ENCODE results near the gene CRY1. TPM values are rescaled to one million over a fixed set of nuclear protein-coding genes. Genes with fewer than 3 reads are reported as not detected.

CRY1 gene
- polyA plus RNA-seq, 2 of the 4 experiments (the other 2 are of a cell fraction), result 15.8 to 26.1 TPM

- Histone ChIP-seq H3K9me3 (0 out of 3 replicates have a peak, but pooled peaks cover 6% of the 10 kb centered on the region), H3K27ac (peak overlapping the region; percentile 74 to 89), H3K4me3 (peak overlapping the region; percentile 73), H3K4me2 (peak overlapping the region; percentile 81), H3K4me1 (peaks cover 17% of the 10 kb centered on the region)
- ATAC-seq (peak; percentile 41 to 55), FAIRE-seq (no peak), DNase-seq (ENCODE audit: low read depth in 1 of 2, low spot score in 1 of 2) (peak; percentile 20 to 43)
- POLR2A ChIA-PET, result no interaction called here
- CTCF ChIA-PET, result interaction anchor here (0.8 to 7.8 kb wide), 7 partner anchors 12 to 522 kb away, joined by 3 to 69 read pairs (median 5); no protein-coding TSS in a partner anchor
- 2% methylated on average over 52 of the region's 67 CpGs for WGBS (ENCODE audit: missing lambda C conversion rate)
- TF ChIP-seq PHF8 (IDR thresholded peaks at IDR 0.05; ENCODE audit: borderline replicate concordance, low read depth) (peak; percentile 88; the same call in 1 of the 2 replicates), CHD4 (IDR thresholded peaks at IDR 0.05; ENCODE audit: borderline replicate concordance) (peak; percentile 49; the same call in 1 of the 2 replicates), FOSL2 (IDR thresholded peaks at IDR 0.05) (no peak), FOSL2 (CRISPR knock-in tag; IDR thresholded peaks at IDR 0.05) (peak; percentile 60), RAD21 (conservative IDR thresholded peaks at IDR 0.05 in 1 of 2, IDR thresholded peaks at IDR 0.05 in 1 of 2) (no peak), TFCP2L1 (CRISPR knock-in tag; IDR thresholded peaks at IDR 0.05) (peak; percentile 12; the same call in 1 of the 2 replicates)
These were observed 506 bp downstream of the CRY1 start for GRCh38 chr12:107092669-107093416.

GRCh38 chr12:107091989-107092641, 1.2 kb downstream of the CRY1 start:
- DNase-seq (ENCODE audit: low read depth in 1 of 2, low spot score in 1 of 2) (peak; percentile 75 to 98), FAIRE-seq (peak; percentile 94), ATAC-seq (peak; percentile 74 to 76)
- peak overlapping the region; percentile 73 for H3K4me3 ChIP-seq
- WGBS (ENCODE audit: missing lambda C conversion rate), result 1% methylated on average over 6 of the region's 6 CpGs
- CTCF ChIA-PET, result interaction anchor here (0.6 to 7.8 kb wide), 13 partner anchors 9 to 579 kb away, joined by 3 to 69 read pairs (median 3); no protein-coding TSS in a partner anchor
- H3K4me2 ChIP-seq, result peak overlapping the region; percentile 81
- H3K27ac ChIP-seq, result peak overlapping the region; percentile 74 to 89; a peak in 5 of 6 replicates
- TF ChIP-seq ESRRA (IDR thresholded peaks at IDR 0.05; ENCODE audit: borderline replicate concordance, low read length) (no peak), RAD21 (conservative IDR thresholded peaks at IDR 0.05 in 1 of 2, IDR thresholded peaks at IDR 0.05 in 1 of 2) (peak; percentile 58 to 60; a peak in 4 of 5 replicates), SMC3 (IDR thresholded peaks at IDR 0.05) (peak; percentile 59), RNF2 (IDR thresholded peaks at IDR 0.05; ENCODE audit: borderline replicate concordance, low read depth) (no peak), CBX2 (IDR thresholded peaks at IDR 0.05; ENCODE audit: borderline replicate concordance, low read depth) (no peak), EHF (CRISPR knock-in tag; IDR thresholded peaks at IDR 0.05) (no peak), KDM5A (IDR thresholded peaks at IDR 0.05) (no peak)
- TF ChIP-seq, protein P1, sequence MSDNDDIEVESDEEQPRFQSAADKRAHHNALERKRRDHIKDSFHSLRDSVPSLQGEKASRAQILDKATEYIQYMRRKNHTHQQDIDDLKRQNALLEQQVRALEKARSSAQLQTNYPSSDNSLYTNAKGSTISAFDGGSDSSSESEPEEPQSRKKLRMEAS (IDR thresholded peaks at IDR 0.05), result peak; percentile 34; the same call in 1 of the 2 replicates
- TF ChIP-seq, protein P2, sequence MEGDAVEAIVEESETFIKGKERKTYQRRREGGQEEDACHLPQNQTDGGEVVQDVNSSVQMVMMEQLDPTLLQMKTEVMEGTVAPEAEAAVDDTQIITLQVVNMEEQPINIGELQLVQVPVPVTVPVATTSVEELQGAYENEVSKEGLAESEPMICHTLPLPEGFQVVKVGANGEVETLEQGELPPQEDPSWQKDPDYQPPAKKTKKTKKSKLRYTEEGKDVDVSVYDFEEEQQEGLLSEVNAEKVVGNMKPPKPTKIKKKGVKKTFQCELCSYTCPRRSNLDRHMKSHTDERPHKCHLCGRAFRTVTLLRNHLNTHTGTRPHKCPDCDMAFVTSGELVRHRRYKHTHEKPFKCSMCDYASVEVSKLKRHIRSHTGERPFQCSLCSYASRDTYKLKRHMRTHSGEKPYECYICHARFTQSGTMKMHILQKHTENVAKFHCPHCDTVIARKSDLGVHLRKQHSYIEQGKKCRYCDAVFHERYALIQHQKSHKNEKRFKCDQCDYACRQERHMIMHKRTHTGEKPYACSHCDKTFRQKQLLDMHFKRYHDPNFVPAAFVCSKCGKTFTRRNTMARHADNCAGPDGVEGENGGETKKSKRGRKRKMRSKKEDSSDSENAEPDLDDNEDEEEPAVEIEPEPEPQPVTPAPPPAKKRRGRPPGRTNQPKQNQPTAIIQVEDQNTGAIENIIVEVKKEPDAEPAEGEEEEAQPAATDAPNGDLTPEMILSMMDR (IDR thresholded peaks at IDR 0.05), result peak; percentile 75
- H3K9me3 ChIP-seq, result 0 out of 3 replicates have a peak, but pooled peaks cover 6% of the 10 kb centered on the region
- POLR2A ChIA-PET, result no interaction called here
- H3K4me1 ChIP-seq, result peaks cover 17% of the 10 kb centered on the region

GRCh38 chr12:107091381-107091780, 2.0 kb downstream of the CRY1 start:
- Histone ChIP-seq H3K4me1 (peaks cover 17% of the 10 kb centered on the region), H3K9me3 (0 out of 3 replicates have a peak, but pooled peaks cover under 1% of the 10 kb centered on the region), H3K27ac (peak overlapping the region in 1 of 2 experiments; percentile 15; a peak in 1 of 6 replicates), H3K4me2 (peak overlapping the region; percentile 81), H3K4me3 (peak overlapping the region; percentile 18; the same call in 2 of the 3 replicates)
- 31% methylated on average over 4 of the region's 4 CpGs for WGBS (ENCODE audit: missing lambda C conversion rate)
- FAIRE-seq (no peak), ATAC-seq (no peak), DNase-seq (ENCODE audit: low read depth in 1 of 2, low spot score in 1 of 2) (peak in 1 of 2 experiments; percentile 18)
- ChIA-PET CTCF (interaction anchor here (0.6 to 7.8 kb wide), 13 partner anchors 8 to 808 kb away, joined by 3 to 69 read pairs (median 3); no protein-coding TSS in a partner anchor), POLR2A (no interaction called here)
- TF ChIP-seq HOXB13 (CRISPR knock-in tag; IDR thresholded peaks at IDR 0.05; ENCODE audit: low read depth) (no peak), NPAS2 (CRISPR knock-in tag; IDR thresholded peaks at IDR 0.05; ENCODE audit: borderline replicate concordance) (no peak), NFE2L2 (conservative IDR thresholded peaks at IDR 0.05; ENCODE audit: low read length) (no peak), HMGXB4 (CRISPR knock-in tag; IDR thresholded peaks at IDR 0.05; ENCODE audit: borderline replicate concordance) (no peak), JUN (IDR thresholded peaks at IDR 0.05) (no peak), KDM1A (IDR thresholded peaks at IDR 0.05; ENCODE audit: low read depth) (no peak), RFX5 (IDR thresholded peaks at IDR 0.05) (no peak), KDM5A (IDR thresholded peaks at IDR 0.05) (no peak), MYC (IDR thresholded peaks at IDR 0.05; ENCODE audit: borderline replicate concordance, low read length) (no peak)
- TF ChIP-seq, protein P3, sequence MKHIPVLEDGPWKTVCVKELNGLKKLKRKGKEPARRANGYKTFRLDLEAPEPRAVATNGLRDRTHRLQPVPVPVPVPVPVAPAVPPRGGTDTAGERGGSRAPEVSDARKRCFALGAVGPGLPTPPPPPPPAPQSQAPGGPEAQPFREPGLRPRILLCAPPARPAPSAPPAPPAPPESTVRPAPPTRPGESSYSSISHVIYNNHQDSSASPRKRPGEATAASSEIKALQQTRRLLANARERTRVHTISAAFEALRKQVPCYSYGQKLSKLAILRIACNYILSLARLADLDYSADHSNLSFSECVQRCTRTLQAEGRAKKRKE (CRISPR knock-in tag; IDR thresholded peaks at IDR 0.05; ENCODE audit: low read depth), result no peak
- TF ChIP-seq, protein P4, sequence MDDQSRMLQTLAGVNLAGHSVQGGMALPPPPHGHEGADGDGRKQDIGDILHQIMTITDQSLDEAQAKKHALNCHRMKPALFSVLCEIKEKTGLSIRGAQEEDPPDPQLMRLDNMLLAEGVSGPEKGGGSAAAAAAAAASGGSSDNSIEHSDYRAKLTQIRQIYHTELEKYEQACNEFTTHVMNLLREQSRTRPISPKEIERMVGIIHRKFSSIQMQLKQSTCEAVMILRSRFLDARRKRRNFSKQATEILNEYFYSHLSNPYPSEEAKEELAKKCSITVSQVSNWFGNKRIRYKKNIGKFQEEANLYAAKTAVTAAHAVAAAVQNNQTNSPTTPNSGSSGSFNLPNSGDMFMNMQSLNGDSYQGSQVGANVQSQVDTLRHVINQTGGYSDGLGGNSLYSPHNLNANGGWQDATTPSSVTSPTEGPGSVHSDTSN (IDR thresholded peaks at IDR 0.05), result no peak
